ENCODE data around the gene NUP62CL. TPM values are rescaled to one million over a fixed set of nuclear protein-coding genes. Genes with fewer than 3 reads are reported as not detected.
"Not testable (repeated sequence)": the region's sequence is repeated elsewhere in the genome, so short reads cannot be mapped to it uniquely, and the experiment has no call there.

Gene NUP62CL
- total RNA-seq, 1 experiment from 2014 or later, result 1.9 TPM

- DNase-seq, result no peak
- no peaks in the 10 kb centered on the region for H3K36me3 ChIP-seq (replicated peaks; ENCODE audit: control insufficient read depth, insufficient read depth, low read length)
- H3K4me3 ChIP-seq (ENCODE audit: insufficient read depth, low read depth, low read length), result no peak overlapping the region
- no peaks in the 10 kb centered on the region for H3K27me3 ChIP-seq (ENCODE audit: control insufficient read depth, insufficient read depth, low read length)
Measured at GRCh38 chrX:107168257-107168656, 38.0 kb downstream of the NUP62CL start.

GRCh38 chrX:107167163-107167921 is 38.9 kb downstream of the NUP62CL start:
- H3K36me3 ChIP-seq (replicated peaks; ENCODE audit: control insufficient read depth, insufficient read depth, low read length), result no peaks in the 10 kb centered on the region
- no peak overlapping the region for H3K4me3 ChIP-seq (ENCODE audit: insufficient read depth, low read depth, low read length)
- no peaks in the 10 kb centered on the region for H3K27me3 ChIP-seq (ENCODE audit: control insufficient read depth, insufficient read depth, low read length)
- no peak for DNase-seq

- not testable (repeated sequence) for H3K27me3 ChIP-seq (ENCODE audit: control insufficient read depth, insufficient read depth, low read length); DNase-seq; H3K36me3 ChIP-seq (replicated peaks; ENCODE audit: control insufficient read depth, insufficient read depth, low read length); H3K4me3 ChIP-seq (ENCODE audit: insufficient read depth, low read depth, low read length)
Measured at GRCh38 chrX:107157618-107158017, 48.6 kb downstream of the NUP62CL start.

GRCh38 chrX:107155621-107156430 is 50.4 kb downstream of the NUP62CL start:
- not testable (repeated sequence) for H3K27me3 ChIP-seq (ENCODE audit: control insufficient read depth, insufficient read depth, low read length); DNase-seq; H3K36me3 ChIP-seq (replicated peaks; ENCODE audit: control insufficient read depth, insufficient read depth, low read length)
- peak overlapping the region; percentile 34 for H3K4me3 ChIP-seq (ENCODE audit: insufficient read depth, low read depth, low read length)

- Histone ChIP-seq H3K27me3 (ENCODE audit: control insufficient read depth, insufficient read depth, low read length) (no peaks in the 10 kb centered on the region), H3K4me3 (ENCODE audit: insufficient read depth, low read depth, low read length) (peak overlapping the region; percentile 34; the same call in 1 of the 2 replicates)
- DNase-seq, result peak; percentile 13
Measured at GRCh38 chrX:107154787-107155620, 51.2 kb downstream of the NUP62CL start.

GRCh38 chrX:107153005-107153404 is 53.2 kb downstream of the NUP62CL start:
- H3K4me3 ChIP-seq (ENCODE audit: insufficient read depth, low read depth, low read length), result no peak overlapping the region
- no peaks in the 10 kb centered on the region; the same call in 1 of the 2 replicates for H3K36me3 ChIP-seq (replicated peaks; ENCODE audit: control insufficient read depth, insufficient read depth, low read length)
- DNase-seq, result no peak
- H3K27me3 ChIP-seq (ENCODE audit: control insufficient read depth, insufficient read depth, low read length), result no peaks in the 10 kb centered on the region

More at GRCh38 chrX:107154787-107155620, 51.2 kb downstream of the NUP62CL start:
- H3K36me3 ChIP-seq (replicated peaks; ENCODE audit: control insufficient read depth, insufficient read depth, low read length), result no peaks in the 10 kb centered on the region; the same call in 1 of the 2 replicates

- no peaks in the 10 kb centered on the region for H3K27me3 ChIP-seq (ENCODE audit: control insufficient read depth, insufficient read depth, low read length)
- H3K36me3 ChIP-seq (replicated peaks; ENCODE audit: control insufficient read depth, insufficient read depth, low read length), result no peaks in the 10 kb centered on the region; the same call in 1 of the 2 replicates
- no peak overlapping the region for H3K4me3 ChIP-seq (ENCODE audit: insufficient read depth, low read depth, low read length)
- DNase-seq, result no peak
Measured at GRCh38 chrX:107146670-107147069, 59.6 kb downstream of the NUP62CL start.

- no peaks in the 10 kb centered on the region for H3K27me3 ChIP-seq (ENCODE audit: control insufficient read depth, insufficient read depth, low read length)
- H3K4me3 ChIP-seq (ENCODE audit: insufficient read depth, low read depth, low read length), result no peak overlapping the region
- H3K36me3 ChIP-seq (replicated peaks; ENCODE audit: control insufficient read depth, insufficient read depth, low read length), result no peaks in the 10 kb centered on the region
- no peak for DNase-seq
Measured at GRCh38 chrX:107135965-107136307, 70.3 kb downstream of the NUP62CL start.

- Histone ChIP-seq H3K27me3 (ENCODE audit: control insufficient read depth, insufficient read depth, low read length) (no peaks in the 10 kb centered on the region), H3K36me3 (replicated peaks; ENCODE audit: control insufficient read depth, insufficient read depth, low read length) (no peaks in the 10 kb centered on the region), H3K4me3 (ENCODE audit: insufficient read depth, low read depth, low read length) (no peak overlapping the region)
- DNase-seq, result no peak
Measured at GRCh38 chrX:107135049-107135964, 70.9 kb downstream of the NUP62CL start.

GRCh38 chrX:107123750-107124149 is 82.5 kb downstream of the NUP62CL start:
- Histone ChIP-seq H3K27me3 (ENCODE audit: control insufficient read depth, insufficient read depth, low read length) (no peaks in the 10 kb centered on the region), H3K4me3 (ENCODE audit: insufficient read depth, low read depth, low read length) (no peak overlapping the region), H3K36me3 (replicated peaks; ENCODE audit: control insufficient read depth, insufficient read depth, low read length) (no peaks in the 10 kb centered on the region)
- no peak for DNase-seq

- H3K4me3 ChIP-seq (ENCODE audit: insufficient read depth, low read depth, low read length), result no peak overlapping the region
- H3K36me3 ChIP-seq (replicated peaks; ENCODE audit: control insufficient read depth, insufficient read depth, low read length), result peaks cover 14% of the 10 kb centered on the region
- DNase-seq, result no peak
- no peaks in the 10 kb centered on the region for H3K27me3 ChIP-seq (ENCODE audit: control insufficient read depth, insufficient read depth, low read length)
Measured at GRCh38 chrX:107119283-107119682, 87.0 kb downstream of the NUP62CL start.

- peak; percentile 65 for DNase-seq
- Histone ChIP-seq H3K27me3 (ENCODE audit: control insufficient read depth, insufficient read depth, low read length) (no peaks in the 10 kb centered on the region), H3K4me3 (ENCODE audit: insufficient read depth, low read depth, low read length) (peak within 1 kb of the TSS; percentile 78), H3K36me3 (replicated peaks; ENCODE audit: control insufficient read depth, insufficient read depth, low read length) (peaks cover 21% of the 10 kb centered on the region)
Measured at GRCh38 chrX:107118322-107119147, 87.7 kb downstream of the NUP62CL start, which contains the start of gene RBM41. RBM41 (minus strand) TSS chrX:107118822; CDS start chrX:107118773, 49 bp downstream.

GRCh38 chrX:107117993-107118321 is 88.3 kb downstream of the NUP62CL start:
- no peaks in the 10 kb centered on the region for H3K27me3 ChIP-seq (ENCODE audit: control insufficient read depth, insufficient read depth, low read length)
- H3K36me3 ChIP-seq (replicated peaks; ENCODE audit: control insufficient read depth, insufficient read depth, low read length), result peaks cover 21% of the 10 kb centered on the region
- DNase-seq, result no peak
- peak overlapping the region; percentile 78 for H3K4me3 ChIP-seq (ENCODE audit: insufficient read depth, low read depth, low read length)
